ENCODE data around the gene SMC1A. TPM values are rescaled to one million over a fixed set of nuclear protein-coding genes. Genes with fewer than 3 reads are reported as not detected.

SMC1A gene
- total RNA-seq, 1 experiment from 2014 or later, result 88.3 TPM

- H3K36me3 ChIP-seq (ENCODE audit: control insufficient read depth in 1 of 2, insufficient read depth in 2 of 2, low read length in 2 of 2), result no peaks in the 10 kb centered on the region
- TF ChIP-seq EZH2 (IDR thresholded peaks at IDR 0.05) (no peak), POLR2AphosphoS5 (IDR thresholded peaks at IDR 0.05; ENCODE audit: low read depth, low read length) (no peak), SIN3A (IDR thresholded peaks at IDR 0.05; ENCODE audit: low read depth) (no peak), YY1 (IDR thresholded peaks at IDR 0.05; ENCODE audit: extremely low read depth, insufficient replicate concordance, low read depth, low read length) (no peak), MAX (IDR thresholded peaks at IDR 0.05) (no peak), CEBPB (IDR thresholded peaks at IDR 0.05; ENCODE audit: low read depth) (no peak), RAD21 (IDR thresholded peaks at IDR 0.05; ENCODE audit: low read depth) (peak; percentile 42), EZH2phosphoT487 (IDR thresholded peaks at IDR 0.05; ENCODE audit: borderline replicate concordance) (no peak), ELF1 (IDR thresholded peaks at IDR 0.05; ENCODE audit: borderline replicate concordance, low read depth) (no peak), CTCF (IDR thresholded peaks at IDR 0.05 in 2 of 3, conservative IDR thresholded peaks at IDR 0.05 in 1 of 3; ENCODE audit: borderline replicate concordance in 1 of 3, insufficient read depth in 1 of 3, low read depth in 2 of 3, low read length in 2 of 3) (peak; percentile 2 to 17 (median 13); a peak in 2 of 6 replicates)
- H3K27me3 ChIP-seq (ENCODE audit: insufficient read depth, low read length), result no peaks in the 10 kb centered on the region
- CTCF ChIA-PET, result interaction anchor here (1.0 to 2.0 kb wide), 3 partner anchors 12 to 24 kb away, joined by 3 to 6 read pairs (median 5); no protein-coding TSS in a partner anchor
- H3K9me3 ChIP-seq (ENCODE audit: control insufficient read depth in 1 of 2, insufficient read depth in 1 of 2, low read depth in 1 of 2, low read length in 2 of 2), result no peaks in the 10 kb centered on the region
- H2AFZ ChIP-seq (ENCODE audit: low read depth, low read length, poor library complexity, severe bottlenecking), result no peak overlapping the region
- DNase-seq (ENCODE audit: low read depth, low spot score) (no peak), ATAC-seq (no peak)
- H3K79me2 ChIP-seq (ENCODE audit: insufficient read depth, low read length), result no peaks in the 10 kb centered on the region
- H3K4me3 ChIP-seq (replicated peaks in 1 of 2; ENCODE audit: low read depth in 1 of 2, low read length in 2 of 2), result no peak overlapping the region
- no peak overlapping the region for H3K4me2 ChIP-seq (ENCODE audit: low read length)
- no peak overlapping the region for H3K9ac ChIP-seq (ENCODE audit: low read length)
- RAD21 ChIA-PET (ENCODE audit: low non-redundant PET in 1 of 2, low total read pairs in 2 of 2, uncharacterized antibody in 2 of 2, unreplicated experiment in 2 of 2), result no interaction called here
- POLR2A ChIA-PET, result no interaction called here
- H3K27ac ChIP-seq (ENCODE audit: low read depth, low read length), result no peak overlapping the region
- no peaks in the 10 kb centered on the region for H3K4me1 ChIP-seq (ENCODE audit: control insufficient read depth in 1 of 2, insufficient read depth in 2 of 2, low read length in 2 of 2)
- no peaks in the 10 kb centered on the region for H3K9me2 ChIP-seq (ENCODE audit: insufficient read depth)
- BruUV-seq (replicated peaks), result no TSS peak
- intact Hi-C loops (cut with micrococcal nuclease), result no loop called here
- H4K20me1 ChIP-seq (ENCODE audit: insufficient read depth), result no peaks in the 10 kb centered on the region
Measured at GRCh38 chrX:53458082-53458481, 35.6 kb upstream of the SMC1A start.
